ENCODE data around the gene INF2.

The INF2 gene

DNA sequence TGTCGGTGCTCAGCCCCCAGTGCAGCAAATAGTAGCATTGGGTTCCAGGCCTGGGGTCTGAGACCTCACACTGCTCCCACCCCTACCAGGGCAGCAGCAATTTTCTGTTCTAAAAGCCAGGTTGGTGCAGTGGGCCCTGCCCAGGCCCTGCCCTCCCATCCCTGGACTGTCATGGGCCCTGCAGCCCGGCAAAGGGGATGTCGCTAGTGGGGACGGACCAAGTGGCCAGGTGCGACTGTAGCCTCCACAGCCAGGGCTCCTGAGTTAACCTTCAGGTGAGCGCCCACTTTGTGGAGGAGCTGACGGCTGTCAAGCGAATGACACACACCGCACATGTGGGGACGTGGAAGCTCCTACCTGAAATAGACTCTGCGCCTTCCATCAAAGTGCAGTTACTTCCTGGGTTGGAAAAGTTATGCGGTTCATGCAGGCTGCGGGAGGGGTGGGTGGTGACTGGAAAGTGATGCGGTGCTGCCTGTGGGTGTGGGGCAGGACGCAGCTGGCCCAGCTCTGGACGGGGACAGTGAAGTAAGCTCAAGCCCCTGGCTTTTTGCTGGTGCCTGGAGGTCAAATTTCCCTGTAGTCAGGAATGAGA is 1.5 kb downstream of the INF2 start:
- H3K27ac ChIP-seq (ENCODE audit: low read depth, low read length), result peak overlapping the region; percentile 4
- H3K4ac ChIP-seq (ENCODE audit: low read depth, low read length), result peak overlapping the region; percentile 87
- DNase-seq, result peak; percentile 58 to 64
- no peaks in the 10 kb centered on the region for H3K27me3 ChIP-seq (ENCODE audit: insufficient read depth, low read length)
- H3K4me3 ChIP-seq (ENCODE audit: low read depth, low read length), result peak overlapping the region; percentile 94
- peak overlapping the region; percentile 3 for H3K14ac ChIP-seq (ENCODE audit: low read length)
- H3K4me1 ChIP-seq (ENCODE audit: control insufficient read depth in 1 of 2, insufficient read depth in 2 of 2, low read length in 2 of 2), result peaks cover 43 to 60% of the 10 kb centered on the region in 2 experiments
- H3K9me3 ChIP-seq (ENCODE audit: insufficient read depth, low read depth, low read length), result no peaks in the 10 kb centered on the region
- H2BK5ac ChIP-seq (ENCODE audit: low read depth, low read length, poor library complexity), result no peak overlapping the region
- WGBS (ENCODE audit: extremely low coverage, insufficient coverage, insufficient read length), result no CpG with 5 or more reads among the region's 16 CpGs
- no peak overlapping the region for H3K23ac ChIP-seq (ENCODE audit: low read length)
- no peak overlapping the region for H2BK120ac ChIP-seq (ENCODE audit: insufficient read depth, low read length, poor library complexity)
- no peak overlapping the region for H4K12ac ChIP-seq (ENCODE audit: low read depth, low read length)
- H3K4me2 ChIP-seq (ENCODE audit: low read length), result peak overlapping the region; percentile 72
- H2AFZ ChIP-seq (ENCODE audit: insufficient read depth, low read length, poor library complexity), result no peak overlapping the region
- peaks cover 50% of the 10 kb centered on the region for H3K79me2 ChIP-seq (ENCODE audit: control insufficient read depth, insufficient read depth, low read length, poor library complexity)
- peak overlapping the region; percentile 94 for H3K18ac ChIP-seq (ENCODE audit: low read length)
- peaks cover 31 to 45% of the 10 kb centered on the region in 2 experiments for H3K36me3 ChIP-seq (ENCODE audit: control insufficient read depth in 1 of 2, insufficient read depth in 2 of 2, low read length in 2 of 2)
- H2BK12ac ChIP-seq (ENCODE audit: low read length), result no peak overlapping the region
- H2AK5ac ChIP-seq (ENCODE audit: low read length), result no peak overlapping the region
- H3K79me1 ChIP-seq (ENCODE audit: low read length), result peaks cover 35% of the 10 kb centered on the region
- no peak overlapping the region for H4K91ac ChIP-seq (ENCODE audit: low read depth, low read length)
- H3K9ac ChIP-seq (ENCODE audit: low read length), result no peak overlapping the region
- no peak overlapping the region for H4K8ac ChIP-seq (ENCODE audit: low read depth, low read length)

DNA sequence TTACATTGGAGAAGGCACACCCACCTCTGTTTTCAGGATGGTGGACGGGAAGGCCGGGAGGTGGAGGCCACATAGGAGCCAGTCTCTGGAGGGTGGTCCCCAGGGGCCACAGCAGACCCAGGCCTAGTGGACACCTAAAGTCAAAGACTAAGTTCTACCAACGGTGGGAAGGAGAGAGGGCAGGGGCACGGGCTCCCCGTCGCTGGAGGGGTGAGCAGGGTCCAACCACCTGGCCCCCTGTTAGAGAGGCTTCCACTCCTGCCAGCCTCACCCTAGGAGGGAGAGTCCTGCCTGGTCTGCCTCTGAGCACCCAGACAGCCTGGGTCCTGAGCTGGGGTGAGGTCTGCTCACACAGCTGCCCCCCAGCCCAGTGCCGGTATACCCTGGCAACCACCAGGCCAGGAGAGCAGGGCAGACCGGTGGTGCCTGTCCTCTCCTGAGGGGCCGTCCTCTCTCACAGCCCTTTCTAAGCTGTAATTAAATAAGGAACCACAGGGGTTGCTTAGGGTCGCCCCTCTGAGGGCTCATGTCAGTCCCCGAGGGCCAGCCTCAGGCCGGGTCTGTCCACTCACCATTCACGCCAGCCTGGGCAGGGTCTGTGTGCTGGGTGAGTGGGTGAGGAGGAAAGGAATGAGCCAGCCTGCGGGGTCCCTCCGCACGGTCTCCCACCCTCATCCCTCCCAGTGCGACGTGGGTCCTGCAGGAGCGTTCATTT is 2.3 kb downstream of the INF2 start:
- no CpG with 5 or more reads among the region's 19 CpGs for WGBS (ENCODE audit: extremely low coverage, insufficient coverage, insufficient read length)
- Histone ChIP-seq H3K4ac (ENCODE audit: low read depth, low read length) (peak overlapping the region; percentile 87), H3K18ac (ENCODE audit: low read length) (peak overlapping the region; percentile 25), H3K4me1 (ENCODE audit: control insufficient read depth in 1 of 2, insufficient read depth in 2 of 2, low read length in 2 of 2) (peaks cover 43 to 58% of the 10 kb centered on the region in 2 experiments), H2BK5ac (ENCODE audit: low read depth, low read length, poor library complexity) (no peak overlapping the region), H3K4me2 (ENCODE audit: low read length) (peak overlapping the region; percentile 72), H2AK5ac (ENCODE audit: low read length) (peak overlapping the region; percentile 17), H2BK12ac (ENCODE audit: low read length) (no peak overlapping the region), H3K79me2 (ENCODE audit: control insufficient read depth, insufficient read depth, low read length, poor library complexity) (peaks cover 50% of the 10 kb centered on the region), H3K9ac (ENCODE audit: low read length) (no peak overlapping the region), H3K4me3 (ENCODE audit: low read depth, low read length) (no peak overlapping the region), H2AFZ (ENCODE audit: insufficient read depth, low read length, poor library complexity) (no peak overlapping the region), H2BK120ac (ENCODE audit: insufficient read depth, low read length, poor library complexity) (peak overlapping the region; percentile 12), H3K14ac (ENCODE audit: low read length) (peak overlapping the region; percentile 16), H3K9me3 (ENCODE audit: insufficient read depth, low read depth, low read length) (no peaks in the 10 kb centered on the region), H3K27me3 (ENCODE audit: insufficient read depth, low read length) (no peaks in the 10 kb centered on the region), H3K23ac (ENCODE audit: low read length) (no peak overlapping the region), H3K79me1 (ENCODE audit: low read length) (peaks cover 35% of the 10 kb centered on the region), H4K8ac (ENCODE audit: low read depth, low read length) (no peak overlapping the region), H3K27ac (ENCODE audit: low read depth, low read length) (peak overlapping the region; percentile 23), H4K91ac (ENCODE audit: low read depth, low read length) (no peak overlapping the region), H4K12ac (ENCODE audit: low read depth, low read length) (no peak overlapping the region), H3K36me3 (ENCODE audit: control insufficient read depth in 1 of 2, insufficient read depth in 2 of 2, low read length in 2 of 2) (peaks cover 38 to 52% of the 10 kb centered on the region in 2 experiments)
- DNase-seq, result no peak

DNA sequence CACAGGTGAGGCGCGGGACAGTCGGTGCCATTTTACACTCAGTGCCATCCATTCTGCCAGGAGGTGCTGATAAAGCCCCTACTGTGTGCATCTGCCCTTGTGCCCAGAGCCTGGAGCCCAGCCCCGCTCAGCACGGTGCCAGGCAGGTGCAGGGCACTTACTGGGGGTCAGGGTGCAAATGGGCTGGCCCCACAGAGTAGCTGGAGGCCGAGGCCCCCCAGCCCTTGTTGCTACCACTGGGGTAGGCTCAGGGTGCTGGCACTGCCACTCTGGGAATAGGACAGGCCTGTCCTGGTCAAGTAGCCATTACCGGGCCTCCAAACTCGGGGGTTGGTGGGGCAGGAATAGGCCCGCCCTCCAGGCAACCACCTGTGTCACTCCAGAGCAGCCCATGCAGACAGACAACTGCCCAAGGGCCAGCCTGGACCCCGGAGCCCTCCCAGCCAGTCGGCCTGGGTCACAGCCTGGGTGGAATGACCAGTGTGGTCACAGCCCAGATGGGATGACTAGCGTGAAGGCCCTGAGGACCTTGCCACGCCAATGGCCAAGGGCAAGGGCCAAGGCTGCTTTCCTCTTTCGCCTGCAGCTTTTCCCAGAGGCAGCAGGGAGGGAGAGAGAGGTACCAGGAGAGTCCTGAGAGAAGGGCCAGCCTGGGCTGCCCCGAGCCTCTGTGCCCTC is 3.0 kb downstream of the INF2 start:
- H2AK5ac ChIP-seq (ENCODE audit: low read length), result no peak overlapping the region
- H3K27ac ChIP-seq (ENCODE audit: low read depth, low read length), result peak overlapping the region; percentile 9
- H3K4me2 ChIP-seq (ENCODE audit: low read length), result no peak overlapping the region
- H3K79me2 ChIP-seq (ENCODE audit: control insufficient read depth, insufficient read depth, low read length, poor library complexity), result peaks cover 53% of the 10 kb centered on the region
- H3K18ac ChIP-seq (ENCODE audit: low read length), result peak overlapping the region; percentile 2
- peak overlapping the region; percentile 22 for H3K9ac ChIP-seq (ENCODE audit: low read length)
- H4K8ac ChIP-seq (ENCODE audit: low read depth, low read length), result no peak overlapping the region
- no peak overlapping the region for H2AFZ ChIP-seq (ENCODE audit: insufficient read depth, low read length, poor library complexity)
- H3K27me3 ChIP-seq (ENCODE audit: insufficient read depth, low read length), result no peaks in the 10 kb centered on the region
- no peak overlapping the region for H3K23ac ChIP-seq (ENCODE audit: low read length)
- peak overlapping the region; percentile 68 for H3K4ac ChIP-seq (ENCODE audit: low read depth, low read length)
- peaks cover 29% of the 10 kb centered on the region for H3K79me1 ChIP-seq (ENCODE audit: low read length)
- H3K4me3 ChIP-seq (ENCODE audit: low read depth, low read length), result no peak overlapping the region
- no peak overlapping the region for H2BK120ac ChIP-seq (ENCODE audit: insufficient read depth, low read length, poor library complexity)
- no peak overlapping the region for H4K91ac ChIP-seq (ENCODE audit: low read depth, low read length)
- H2BK12ac ChIP-seq (ENCODE audit: low read length), result no peak overlapping the region
- no peak overlapping the region for H4K12ac ChIP-seq (ENCODE audit: low read depth, low read length)
- no peaks in the 10 kb centered on the region for H3K9me3 ChIP-seq (ENCODE audit: insufficient read depth, low read depth, low read length)
- H3K36me3 ChIP-seq (ENCODE audit: control insufficient read depth in 1 of 2, insufficient read depth in 2 of 2, low read length in 2 of 2), result peaks cover 45 to 58% of the 10 kb centered on the region in 2 experiments
- H3K4me1 ChIP-seq (ENCODE audit: control insufficient read depth in 1 of 2, insufficient read depth in 2 of 2, low read length in 2 of 2), result peaks cover 38 to 58% of the 10 kb centered on the region in 2 experiments
- peak in 1 of 2 donors; percentile 44 for DNase-seq
- no peak overlapping the region for H3K14ac ChIP-seq (ENCODE audit: low read length)
- H2BK5ac ChIP-seq (ENCODE audit: low read depth, low read length, poor library complexity), result no peak overlapping the region
- no CpG with 5 or more reads among the region's 15 CpGs for WGBS (ENCODE audit: extremely low coverage, insufficient coverage, insufficient read length)

DNA sequence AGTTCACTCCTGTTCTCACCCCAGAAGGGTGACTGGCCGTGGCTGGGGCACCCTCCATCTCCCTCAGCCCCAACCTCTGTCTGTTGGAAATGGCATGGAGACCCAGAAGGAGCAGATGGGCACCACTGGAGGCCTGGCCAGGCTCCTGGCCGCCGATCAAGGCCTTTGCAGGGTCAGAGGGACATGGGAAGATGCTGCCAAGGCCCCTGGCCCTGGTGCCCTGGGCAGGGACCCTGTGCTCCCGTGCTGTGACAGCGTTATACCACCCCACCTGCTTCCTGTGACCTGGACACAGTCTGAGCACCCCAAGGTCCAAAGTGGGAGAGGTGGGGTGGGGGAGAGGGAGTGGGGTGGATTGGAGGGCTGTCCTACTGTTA is 3.5 kb downstream of the INF2 start:
- DNase-seq, result no peak
- peaks cover 50 to 62% of the 10 kb centered on the region in 2 experiments for H3K36me3 ChIP-seq (ENCODE audit: control insufficient read depth in 1 of 2, insufficient read depth in 2 of 2, low read length in 2 of 2)
- H3K9me3 ChIP-seq (ENCODE audit: insufficient read depth, low read depth, low read length), result no peaks in the 10 kb centered on the region
- H2AK5ac ChIP-seq (ENCODE audit: low read length), result no peak overlapping the region
- H3K18ac ChIP-seq (ENCODE audit: low read length), result no peak overlapping the region
- H2BK5ac ChIP-seq (ENCODE audit: low read depth, low read length, poor library complexity), result no peak overlapping the region
- no peaks in the 10 kb centered on the region for H3K27me3 ChIP-seq (ENCODE audit: insufficient read depth, low read length)
- peak overlapping the region; percentile 68 for H3K4ac ChIP-seq (ENCODE audit: low read depth, low read length)
- peaks cover 53% of the 10 kb centered on the region for H3K79me2 ChIP-seq (ENCODE audit: control insufficient read depth, insufficient read depth, low read length, poor library complexity)
- no peak overlapping the region for H4K8ac ChIP-seq (ENCODE audit: low read depth, low read length)
- H2AFZ ChIP-seq (ENCODE audit: insufficient read depth, low read length, poor library complexity), result no peak overlapping the region
- H3K27ac ChIP-seq (ENCODE audit: low read depth, low read length), result no peak overlapping the region
- no peak overlapping the region for H2BK120ac ChIP-seq (ENCODE audit: insufficient read depth, low read length, poor library complexity)
- no peak overlapping the region for H3K9ac ChIP-seq (ENCODE audit: low read length)
- no peak overlapping the region for H4K12ac ChIP-seq (ENCODE audit: low read depth, low read length)
- H4K91ac ChIP-seq (ENCODE audit: low read depth, low read length), result no peak overlapping the region
- peaks cover 24% of the 10 kb centered on the region for H3K79me1 ChIP-seq (ENCODE audit: low read length)
- peaks cover 37 to 57% of the 10 kb centered on the region in 2 experiments for H3K4me1 ChIP-seq (ENCODE audit: control insufficient read depth in 1 of 2, insufficient read depth in 2 of 2, low read length in 2 of 2)
- WGBS (ENCODE audit: extremely low coverage, insufficient coverage, insufficient read length), result no CpG with 5 or more reads among the region's 5 CpGs
- H3K23ac ChIP-seq (ENCODE audit: low read length), result no peak overlapping the region
- H3K4me2 ChIP-seq (ENCODE audit: low read length), result no peak overlapping the region
- H2BK12ac ChIP-seq (ENCODE audit: low read length), result no peak overlapping the region
- no peak overlapping the region for H3K4me3 ChIP-seq (ENCODE audit: low read depth, low read length)
- no peak overlapping the region for H3K14ac ChIP-seq (ENCODE audit: low read length)
